Lower leg skin (tissue), 4 donors: Measurements from ENCODE around the gene KNL1. TPM values are rescaled to one million over a fixed set of nuclear protein-coding genes. Genes with fewer than 3 reads are reported as not detected.
A peak's percentile ranks its signal among the peaks of the same experiment; 100 is the strongest.

Experiments
- DNase-seq, 2 donors: peaks; one replicate each; pipeline ENCODE4 v3.0.0-alpha.2; 2019; ENCODE audit warnings: low spot score in 2 of 2
- H3K4me3 ChIP-seq: fragments of 200-600 bp; sonication (generic); 2 replicates; pipeline ENCODE4 v1.5.1; 2017; ENCODE audit warnings: mild to moderate bottlenecking, low read depth; ENCODE audit not compliant: poor library complexity, severe bottlenecking
- CTCF ChIP-seq, 3 donors: fragments of 450-650 bp; IDR thresholded peaks; one replicate each; pipeline ENCODE4 v1.5.1; 2016; ENCODE audit warnings: antibody characterized with exemption in 3 of 3, mild to moderate bottlenecking in 3 of 3, moderate library complexity in 2 of 3
- POLR2A ChIP-seq, 2 donors: fragments of 450-650 bp; IDR thresholded peaks; one replicate each; pipeline ENCODE4 v1.6.1; 2016 to 2017; ENCODE audit warnings: antibody characterized with exemption in 2 of 2, mild to moderate bottlenecking in 1 of 2, moderate library complexity in 1 of 2
- WGBS, 2 donors: methylation state at CpG; one replicate each; pipeline ENCODE4 v1.1.5; 2018; 5-methylcytosine and 5-hydroxymethylcytosine counted together
- intact Hi-C: fragments of 100-400 bp; cut with DNase I; formaldehyde crosslinking; loops from one replicate; pipeline ENCODE4 v1.15.0; 2023; ENCODE audit warnings: low total_unique reads
- total RNA-seq, 4 donors: library from RNA; depleted of rRNA; stranded (reverse); fragments of >200 nt; gene quantifications; one replicate each; pipeline ENCODE4 v1.1.0, GENCODE V29; 2016

The KNL1 gene
- total RNA-seq, 4 donors from 2014 or later, result 0.69 to 2.7 (median 1.3) TPM

DNA sequence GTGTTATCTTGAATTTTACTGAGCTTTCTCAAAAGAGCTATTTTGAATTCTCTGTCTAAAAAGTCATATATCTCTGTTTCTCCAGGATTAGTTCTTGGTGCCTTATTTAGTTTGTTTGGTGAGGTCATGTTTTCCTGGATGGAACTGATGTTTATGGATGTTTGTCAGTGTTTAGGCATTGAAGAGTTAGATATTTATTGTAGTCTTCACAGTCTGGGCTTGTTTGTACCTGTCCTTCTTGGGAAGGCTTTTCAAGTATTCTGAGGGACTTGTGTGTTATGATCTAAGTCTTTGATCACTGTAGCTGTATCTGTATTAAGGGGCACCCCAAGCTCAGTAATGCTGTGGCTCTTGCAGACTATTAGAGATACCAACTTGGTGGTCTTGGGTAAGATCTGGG, 90.3 kb downstream of the KNL1 start:
- intact Hi-C loops, result no loop called here
- no peak for DNase-seq
- no peak overlapping the region for H3K4me3 ChIP-seq
- no peak for TF ChIP-seq POLR2A (IDR thresholded peaks at IDR 0.05)

GRCh38 chr15:40685376-40685775, 91.3 kb downstream of the KNL1 start:
- DNase-seq, result no peak
- intact Hi-C loops, result no loop called here
- TF ChIP-seq POLR2A (IDR thresholded peaks at IDR 0.05) (no peak), CTCF (IDR thresholded peaks at IDR 0.05) (no peak)
- no peak overlapping the region for H3K4me3 ChIP-seq
- WGBS, 2 donors, result 78 to 82% methylated on average over 2 of the region's 2 CpGs

DNA sequence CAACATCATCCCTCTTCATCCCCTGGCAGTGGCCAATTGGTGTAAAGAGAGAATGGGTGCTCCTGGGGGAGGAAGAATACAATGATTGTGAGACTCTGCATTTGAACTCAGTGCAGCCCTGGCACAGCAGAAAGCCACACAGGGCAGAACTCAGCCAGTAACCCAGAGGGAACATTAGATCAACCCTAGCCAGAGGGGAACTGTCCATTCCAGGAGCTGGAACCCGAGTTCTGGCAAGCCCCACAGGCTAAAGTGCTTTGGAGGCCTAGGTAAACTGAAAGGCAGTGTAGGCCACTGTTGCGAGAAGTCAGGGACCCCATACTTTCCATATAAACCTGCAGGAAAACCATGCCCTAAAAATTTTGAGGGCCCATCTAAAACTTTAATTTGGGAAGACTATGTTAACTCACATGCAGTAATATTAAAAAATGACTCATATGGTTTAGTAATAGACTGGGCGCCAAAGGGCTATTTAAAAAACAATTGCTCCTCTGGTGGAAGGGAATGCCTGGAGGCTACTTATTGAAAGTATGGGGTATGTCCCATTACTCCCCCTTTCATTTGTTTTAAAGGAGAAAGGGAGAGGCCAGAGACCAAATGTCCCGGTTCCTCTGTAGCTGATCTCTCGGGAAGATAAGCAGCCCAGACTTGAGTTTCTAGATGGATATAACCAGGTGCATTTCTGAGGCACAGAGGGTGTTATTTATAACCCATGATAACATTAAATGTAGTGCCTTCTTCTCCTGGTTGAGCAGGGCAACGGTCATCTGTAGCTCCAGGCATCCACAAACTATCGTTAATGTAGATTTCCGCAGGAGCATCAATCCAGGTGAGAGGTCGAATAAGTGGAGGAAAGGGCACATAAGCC, 95.1 kb downstream of the KNL1 start:
- intact Hi-C loops, result no loop called here
- TF ChIP-seq POLR2A (IDR thresholded peaks at IDR 0.05) (no peak), CTCF (IDR thresholded peaks at IDR 0.05) (no peak)
- H3K4me3 ChIP-seq, result no peak overlapping the region
- WGBS, 2 donors, result 81 to 83% methylated on average over 9 of the region's 9 CpGs
- no peak for DNase-seq

DNA sequence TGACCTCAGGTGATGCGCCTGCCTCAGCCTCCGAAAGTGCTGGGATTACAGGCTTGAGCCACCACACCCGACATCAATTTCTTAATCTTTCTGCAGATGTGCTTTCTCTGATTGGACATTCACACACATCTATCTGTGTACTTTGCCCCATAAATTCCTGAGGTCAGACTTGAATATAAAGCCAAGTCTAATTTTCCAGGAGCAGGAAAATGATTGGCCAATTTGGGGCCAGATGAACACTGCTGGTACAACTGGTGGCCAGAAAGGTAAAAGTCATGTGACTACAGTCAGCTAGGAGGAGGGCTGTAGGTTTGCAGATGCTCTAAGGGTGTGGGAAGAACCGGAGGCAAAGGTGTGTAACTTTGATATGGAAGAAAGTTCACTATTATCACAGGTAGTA, 97.7 kb downstream of the KNL1 start:
- H3K4me3 ChIP-seq, result no peak overlapping the region
- 86 to 88% methylated on average over 4 of the region's 4 CpGs for WGBS, 2 donors
- no peak for DNase-seq
- intact Hi-C loops, result loop anchor here (5.0 kb wide), 1 partner anchor 1116 kb away; no protein-coding TSS in a partner anchor
- no peak for TF ChIP-seq CTCF (IDR thresholded peaks at IDR 0.05)
- TF ChIP-seq POLR2A (IDR thresholded peaks at IDR 0.05), result no peak

DNA sequence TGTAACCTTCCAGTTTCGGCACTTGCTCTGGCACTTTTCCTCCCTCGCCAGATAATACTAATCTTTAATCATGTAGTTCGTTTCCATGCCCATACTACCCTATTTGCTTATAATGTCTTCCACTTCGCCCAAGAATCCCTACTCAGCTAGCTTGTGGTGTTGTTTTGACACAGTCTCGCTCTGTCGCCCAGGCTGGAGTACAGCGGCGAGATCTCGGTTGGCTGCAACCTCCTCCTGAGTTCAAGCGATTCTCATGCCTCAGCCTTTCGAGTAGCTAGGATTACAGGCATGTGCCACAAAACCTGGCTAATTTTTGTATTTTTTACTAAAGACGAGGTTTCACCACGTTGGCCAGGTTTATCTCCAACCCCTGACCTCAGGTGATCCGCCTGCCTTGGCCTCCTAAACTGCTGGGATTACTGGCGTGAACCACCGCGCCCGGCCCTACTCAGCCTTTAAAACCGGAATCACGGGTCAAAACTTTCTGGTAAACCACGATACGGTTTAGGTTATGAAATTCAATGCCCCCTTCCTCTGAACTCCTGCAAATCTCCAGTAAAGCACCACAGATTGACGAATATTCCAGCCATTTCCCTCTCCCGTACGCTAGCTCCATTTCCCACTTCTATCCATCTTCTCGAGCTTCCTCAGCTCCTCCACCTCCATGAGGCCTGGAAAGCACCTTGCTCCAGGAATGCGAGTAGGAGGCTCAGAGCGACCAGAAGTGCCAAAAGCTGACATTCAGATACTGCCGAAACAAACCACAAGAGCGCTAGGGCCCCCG, 100.0 kb downstream of the KNL1 start:
- no peak for TF ChIP-seq CTCF (IDR thresholded peaks at IDR 0.05)
- TF ChIP-seq POLR2A (IDR thresholded peaks at IDR 0.05), result no peak
- WGBS, 2 donors, result 31 to 32% methylated on average over 28 to 31 of the region's 31 CpGs
- no peak for DNase-seq
- intact Hi-C loops, result loop anchor here (5.0 kb wide), 1 partner anchor 1113 kb away; no protein-coding TSS in a partner anchor
- H3K4me3 ChIP-seq, result peak overlapping the region; percentile 80
